ENCODE data around the gene PPP4R3A. TPM values are rescaled to one million over a fixed set of nuclear protein-coding genes. Genes with fewer than 3 reads are reported as not detected.

PPP4R3A gene
- total RNA-seq, 1 experiment from 2014 or later: 101 TPM

DNA sequence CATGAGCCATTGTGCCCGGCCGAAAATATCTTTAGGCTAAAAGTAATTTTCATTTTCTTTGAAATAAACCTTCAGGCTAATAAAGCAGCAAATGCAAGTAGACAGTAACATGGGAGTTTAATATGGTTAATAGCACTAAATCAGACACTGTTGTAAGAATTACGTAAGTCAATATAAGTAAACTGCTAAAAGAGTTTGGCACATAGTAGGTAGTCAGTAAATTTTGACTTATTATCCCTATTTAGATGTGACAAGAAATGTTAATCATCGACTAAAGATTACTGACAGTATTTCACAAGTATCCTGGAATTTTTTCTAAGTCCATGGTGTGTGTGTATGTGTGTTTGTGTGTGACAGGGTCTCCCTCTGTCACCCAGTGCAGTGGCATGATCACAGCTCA lies 3.9 kb downstream of the PPP4R3A start:
- H3K9me3 ChIP-seq (ENCODE audit: low read depth, low read length, poor library complexity, severe bottlenecking): no peaks in the 10 kb centered on the region
- no peak for DNase-seq (ENCODE audit: low spot score)
- peaks cover 8% of the 10 kb centered on the region for H3K4me1 ChIP-seq (ENCODE audit: insufficient read depth, low read length, poor library complexity, severe bottlenecking)
- ChIA-PET POLR2A (ENCODE audit: low non-redundant PET) (no interaction called here), CTCF (no interaction called here)
- BruUV-seq (replicated peaks): no TSS peak
- no peak overlapping the region for H3K4me3 ChIP-seq (ENCODE audit: low read depth, low read length, poor library complexity, severe bottlenecking)
- peaks cover 7% of the 10 kb centered on the region for H3K36me3 ChIP-seq (ENCODE audit: insufficient read depth, low read length, poor library complexity, severe bottlenecking)
- no peak for TF ChIP-seq EZH2 (IDR thresholded peaks at IDR 0.05; ENCODE audit: borderline replicate concordance, low read depth, low read length, poor library complexity, severe bottlenecking)
- TF ChIP-seq, protein P1, sequence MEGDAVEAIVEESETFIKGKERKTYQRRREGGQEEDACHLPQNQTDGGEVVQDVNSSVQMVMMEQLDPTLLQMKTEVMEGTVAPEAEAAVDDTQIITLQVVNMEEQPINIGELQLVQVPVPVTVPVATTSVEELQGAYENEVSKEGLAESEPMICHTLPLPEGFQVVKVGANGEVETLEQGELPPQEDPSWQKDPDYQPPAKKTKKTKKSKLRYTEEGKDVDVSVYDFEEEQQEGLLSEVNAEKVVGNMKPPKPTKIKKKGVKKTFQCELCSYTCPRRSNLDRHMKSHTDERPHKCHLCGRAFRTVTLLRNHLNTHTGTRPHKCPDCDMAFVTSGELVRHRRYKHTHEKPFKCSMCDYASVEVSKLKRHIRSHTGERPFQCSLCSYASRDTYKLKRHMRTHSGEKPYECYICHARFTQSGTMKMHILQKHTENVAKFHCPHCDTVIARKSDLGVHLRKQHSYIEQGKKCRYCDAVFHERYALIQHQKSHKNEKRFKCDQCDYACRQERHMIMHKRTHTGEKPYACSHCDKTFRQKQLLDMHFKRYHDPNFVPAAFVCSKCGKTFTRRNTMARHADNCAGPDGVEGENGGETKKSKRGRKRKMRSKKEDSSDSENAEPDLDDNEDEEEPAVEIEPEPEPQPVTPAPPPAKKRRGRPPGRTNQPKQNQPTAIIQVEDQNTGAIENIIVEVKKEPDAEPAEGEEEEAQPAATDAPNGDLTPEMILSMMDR (conservative IDR thresholded peaks at IDR 0.05; ENCODE audit: low read depth, low read length): no peak
- no peak overlapping the region for H3K27ac ChIP-seq (ENCODE audit: low read depth, low read length, poor library complexity, severe bottlenecking)
- intact Hi-C loops (cut with micrococcal nuclease; ENCODE audit: unreplicated experiment): no loop called here
- H3K27me3 ChIP-seq (replicated peaks; ENCODE audit: insufficient read depth, low read depth, low read length, poor library complexity): no peaks in the 10 kb centered on the region

DNA sequence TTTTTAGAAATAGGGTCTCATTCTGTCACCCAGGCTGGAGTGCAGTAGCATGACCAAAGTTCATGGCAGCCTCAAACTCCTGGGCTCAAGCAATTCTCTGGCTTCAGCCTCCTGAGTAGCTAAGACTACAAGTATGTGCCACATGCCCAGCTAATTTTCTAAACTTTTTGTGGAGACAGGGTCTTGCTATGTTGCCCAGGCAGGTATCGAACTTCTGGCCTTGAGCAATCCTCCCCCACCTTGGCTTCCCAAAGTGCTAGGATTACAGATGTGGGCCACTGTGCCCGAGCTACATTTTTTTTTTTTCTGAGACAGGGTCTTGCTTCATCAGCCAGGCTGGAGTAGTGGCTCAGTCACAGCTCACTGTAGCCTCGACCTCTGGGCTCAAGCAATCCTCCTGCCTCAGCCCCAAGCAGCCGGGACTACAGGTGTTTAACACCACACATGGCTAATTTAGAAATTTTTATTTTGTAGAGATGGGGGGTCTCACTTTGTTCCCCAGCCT lies 7.1 kb downstream of the PPP4R3A start:
- DNase-seq (ENCODE audit: low spot score): no peak
- no TSS peak for BruUV-seq (replicated peaks)
- Histone ChIP-seq H3K27me3 (replicated peaks; ENCODE audit: insufficient read depth, low read depth, low read length, poor library complexity) (no peaks in the 10 kb centered on the region), H3K4me3 (ENCODE audit: low read depth, low read length, poor library complexity, severe bottlenecking) (no peak overlapping the region), H3K9me3 (ENCODE audit: low read depth, low read length, poor library complexity, severe bottlenecking) (no peaks in the 10 kb centered on the region), H3K36me3 (ENCODE audit: insufficient read depth, low read length, poor library complexity, severe bottlenecking) (peaks cover 7% of the 10 kb centered on the region), H3K4me1 (ENCODE audit: insufficient read depth, low read length, poor library complexity, severe bottlenecking) (peaks cover 4% of the 10 kb centered on the region), H3K27ac (ENCODE audit: low read depth, low read length, poor library complexity, severe bottlenecking) (no peak overlapping the region)
- CTCF ChIA-PET: no interaction called here
- no peak for TF ChIP-seq EZH2 (IDR thresholded peaks at IDR 0.05; ENCODE audit: borderline replicate concordance, low read depth, low read length, poor library complexity, severe bottlenecking)
- TF ChIP-seq, protein P1 (conservative IDR thresholded peaks at IDR 0.05; ENCODE audit: low read depth, low read length): no peak
- POLR2A ChIA-PET (ENCODE audit: low non-redundant PET): no interaction called here
- intact Hi-C loops (cut with micrococcal nuclease; ENCODE audit: unreplicated experiment): no loop called here

DNA sequence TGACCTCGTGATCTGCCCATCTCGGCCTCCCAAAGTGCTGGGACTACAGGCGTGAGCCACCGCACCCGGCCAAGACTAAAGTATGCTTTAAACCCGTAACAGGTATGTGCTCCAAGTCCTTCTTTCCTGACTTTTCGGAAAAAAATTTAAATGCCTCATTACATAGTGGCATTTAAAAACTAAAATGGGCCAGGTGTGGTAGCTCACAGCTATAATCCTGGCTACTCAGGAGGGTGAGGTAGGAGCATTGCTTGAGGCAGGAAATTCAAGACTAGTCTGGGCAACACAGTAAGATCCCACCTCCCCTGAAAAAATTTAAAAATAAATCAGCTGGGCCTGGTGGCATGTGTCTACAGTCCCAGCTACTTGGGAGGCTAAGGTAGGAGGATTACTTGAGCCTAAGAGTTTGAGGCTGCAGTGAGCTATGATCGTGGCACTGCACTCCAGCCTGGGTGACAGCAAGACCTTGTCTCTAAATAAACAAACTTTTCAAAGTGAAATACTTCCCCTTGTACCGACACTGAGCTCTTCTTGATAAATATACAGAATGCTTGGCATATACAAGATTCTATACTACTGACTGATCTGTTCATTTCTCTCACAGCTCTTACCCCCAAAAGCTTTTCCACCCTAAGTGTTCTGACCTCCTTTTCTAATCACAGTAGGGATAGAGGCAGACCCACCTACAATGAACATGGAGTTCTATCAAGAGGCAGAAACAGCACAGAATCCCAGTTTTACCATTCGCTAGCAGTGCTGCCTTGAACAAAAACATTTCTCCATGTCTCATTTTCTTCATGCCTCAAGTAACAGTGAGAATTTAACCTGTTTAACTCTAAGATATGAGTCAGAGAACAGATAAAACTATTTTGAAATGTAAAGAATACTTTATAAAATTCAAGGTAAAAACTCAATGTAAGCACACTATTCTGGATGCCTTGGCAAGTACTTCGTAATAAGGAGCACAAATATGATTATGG lies 7.9 kb downstream of the PPP4R3A start:
- Histone ChIP-seq H3K4me1 (ENCODE audit: insufficient read depth, low read length, poor library complexity, severe bottlenecking) (peaks cover 4% of the 10 kb centered on the region), H3K27ac (ENCODE audit: low read depth, low read length, poor library complexity, severe bottlenecking) (no peak overlapping the region), H3K4me3 (ENCODE audit: low read depth, low read length, poor library complexity, severe bottlenecking) (no peak overlapping the region), H3K27me3 (replicated peaks; ENCODE audit: insufficient read depth, low read depth, low read length, poor library complexity) (no peaks in the 10 kb centered on the region), H3K9me3 (ENCODE audit: low read depth, low read length, poor library complexity, severe bottlenecking) (no peaks in the 10 kb centered on the region), H3K36me3 (ENCODE audit: insufficient read depth, low read length, poor library complexity, severe bottlenecking) (peaks cover 7% of the 10 kb centered on the region)
- intact Hi-C loops (cut with micrococcal nuclease; ENCODE audit: unreplicated experiment): no loop called here
- ChIA-PET CTCF (no interaction called here), POLR2A (ENCODE audit: low non-redundant PET) (no interaction called here)
- no TSS peak for BruUV-seq (replicated peaks)
- no peak for TF ChIP-seq EZH2 (IDR thresholded peaks at IDR 0.05; ENCODE audit: borderline replicate concordance, low read depth, low read length, poor library complexity, severe bottlenecking)
- TF ChIP-seq, protein P1 (conservative IDR thresholded peaks at IDR 0.05; ENCODE audit: low read depth, low read length): no peak
- DNase-seq (ENCODE audit: low spot score): no peak
